Measurements from ENCODE around the gene PDCD1. TPM values are rescaled to one million over a fixed set of nuclear protein-coding genes. Genes with fewer than 3 reads are reported as not detected.

The PDCD1 gene
- total RNA-seq, 4 donors from 2014 or later = 0.37 to 4.8 (median 0.68) TPM

DNA sequence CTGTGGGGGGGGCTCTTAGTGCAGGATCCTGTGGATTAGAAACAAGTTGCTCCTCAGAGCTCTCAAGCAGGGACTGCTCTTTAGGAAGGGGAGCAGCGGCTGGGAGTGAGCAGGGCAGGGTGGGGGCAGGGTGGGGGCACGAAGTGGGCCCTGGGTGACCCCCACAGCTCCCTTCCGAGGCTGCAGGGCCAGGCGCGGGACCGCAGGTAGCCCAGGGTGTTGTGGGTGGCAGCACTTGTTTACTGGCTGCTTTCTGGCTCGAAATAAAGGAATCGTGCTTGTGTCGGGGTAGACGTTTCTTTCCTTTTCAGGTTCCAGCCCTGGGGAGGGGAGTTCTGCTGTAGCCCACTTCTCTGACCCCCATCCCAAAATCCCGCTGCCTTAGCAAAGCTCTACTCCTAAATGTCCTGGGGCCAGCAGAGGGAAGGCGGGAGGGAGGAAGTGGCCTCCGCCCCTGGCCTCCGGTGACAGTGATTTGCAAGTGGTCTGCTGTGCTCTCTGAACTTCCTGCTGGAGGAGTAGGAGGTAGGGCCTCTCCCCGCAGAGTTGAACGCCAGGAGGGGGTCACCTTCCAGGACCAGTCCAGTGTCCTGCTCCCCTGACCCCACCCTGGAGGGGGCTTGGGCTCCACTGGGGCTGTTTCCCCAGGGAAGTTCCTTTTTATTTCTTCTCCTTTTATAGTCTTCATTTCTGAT lies 41.4 kb downstream of the PDCD1 start:
- no peak for TF ChIP-seq CTCF (IDR thresholded peaks at IDR 0.05)
- no peak for DNase-seq (ENCODE audit: low spot score)
- ATAC-seq (ENCODE audit: low FRiP score) = no peak

GRCh38 chr2:241816431-241817121 lies 42.1 kb downstream of the PDCD1 start:
- ATAC-seq (ENCODE audit: low FRiP score) (no peak), DNase-seq (ENCODE audit: low spot score) (no peak)
- no peak for TF ChIP-seq CTCF (IDR thresholded peaks at IDR 0.05)

GRCh38 chr2:241815477-241816430 lies 42.9 kb downstream of the PDCD1 start:
- no peak for TF ChIP-seq CTCF (IDR thresholded peaks at IDR 0.05)
- DNase-seq (ENCODE audit: low spot score) (no peak), ATAC-seq (ENCODE audit: low FRiP score) (no peak)

GRCh38 chr2:241814643-241815476 lies 43.8 kb downstream of the PDCD1 start:
- ATAC-seq (ENCODE audit: low FRiP score) = no peak
- no peak for TF ChIP-seq CTCF (IDR thresholded peaks at IDR 0.05)
- DNase-seq (ENCODE audit: low spot score) = no peak

- DNase-seq (ENCODE audit: low spot score) (no peak), ATAC-seq (ENCODE audit: low FRiP score) (no peak)
- TF ChIP-seq CTCF (IDR thresholded peaks at IDR 0.05) = no peak
Observed at GRCh38 chr2:241814393-241814642, 44.4 kb downstream of the PDCD1 start.

DNA sequence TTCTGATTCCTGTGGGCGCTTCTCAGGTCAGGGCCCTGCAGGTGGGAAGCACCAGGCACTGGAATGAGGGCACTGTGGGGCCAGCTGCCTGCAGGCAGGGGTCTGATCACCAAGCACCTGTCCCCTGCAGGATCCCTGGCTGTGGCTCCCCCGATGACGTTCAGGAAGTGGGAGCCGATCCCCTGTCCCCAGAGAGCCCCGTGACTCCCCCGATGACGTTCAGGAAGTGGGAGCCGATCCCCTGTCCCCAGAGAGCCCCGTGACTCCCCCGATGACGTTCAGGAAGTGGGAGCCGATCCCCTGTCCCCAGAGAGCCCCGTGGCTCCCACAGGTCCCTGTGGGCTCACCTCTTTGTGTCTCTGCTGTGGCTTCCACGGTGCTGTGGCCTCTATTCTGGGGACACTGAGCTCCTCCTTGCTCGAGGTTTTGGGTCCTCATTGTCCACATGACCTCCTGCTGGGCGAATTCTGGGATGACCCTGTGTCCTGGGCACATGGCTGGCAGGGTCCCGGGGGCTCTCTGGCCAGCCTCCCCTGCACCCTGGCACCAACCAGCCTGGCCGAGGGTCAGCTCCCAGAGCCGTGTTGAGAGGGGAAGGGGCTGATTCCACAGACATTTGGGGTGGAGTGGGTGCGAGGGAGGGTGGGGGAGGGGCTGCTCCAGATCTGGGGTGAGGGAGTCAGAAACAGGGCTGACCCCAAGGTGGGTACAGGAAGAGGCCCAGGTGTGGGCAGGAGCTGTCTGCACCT lies 44.9 kb downstream of the PDCD1 start:
- ATAC-seq (ENCODE audit: low FRiP score) = no peak
- DNase-seq (ENCODE audit: low spot score) = no peak
- TF ChIP-seq CTCF (IDR thresholded peaks at IDR 0.05) = no peak

Data from omental fat pad (tissue), 4 donors.